ENCODE data around the gene DNAJB14. TPM values are rescaled to one million over a fixed set of nuclear protein-coding genes. Genes with fewer than 3 reads are reported as not detected.
A peak's percentile ranks its signal among the peaks of the same experiment; 100 is the strongest.

Gene DNAJB14
- total and polyA plus RNA-seq, 2 of the 13 experiments (the other 11 are each of a cell fraction or from before 2014, with no cell fraction given) = 9.1 to 38.1 TPM

DNA sequence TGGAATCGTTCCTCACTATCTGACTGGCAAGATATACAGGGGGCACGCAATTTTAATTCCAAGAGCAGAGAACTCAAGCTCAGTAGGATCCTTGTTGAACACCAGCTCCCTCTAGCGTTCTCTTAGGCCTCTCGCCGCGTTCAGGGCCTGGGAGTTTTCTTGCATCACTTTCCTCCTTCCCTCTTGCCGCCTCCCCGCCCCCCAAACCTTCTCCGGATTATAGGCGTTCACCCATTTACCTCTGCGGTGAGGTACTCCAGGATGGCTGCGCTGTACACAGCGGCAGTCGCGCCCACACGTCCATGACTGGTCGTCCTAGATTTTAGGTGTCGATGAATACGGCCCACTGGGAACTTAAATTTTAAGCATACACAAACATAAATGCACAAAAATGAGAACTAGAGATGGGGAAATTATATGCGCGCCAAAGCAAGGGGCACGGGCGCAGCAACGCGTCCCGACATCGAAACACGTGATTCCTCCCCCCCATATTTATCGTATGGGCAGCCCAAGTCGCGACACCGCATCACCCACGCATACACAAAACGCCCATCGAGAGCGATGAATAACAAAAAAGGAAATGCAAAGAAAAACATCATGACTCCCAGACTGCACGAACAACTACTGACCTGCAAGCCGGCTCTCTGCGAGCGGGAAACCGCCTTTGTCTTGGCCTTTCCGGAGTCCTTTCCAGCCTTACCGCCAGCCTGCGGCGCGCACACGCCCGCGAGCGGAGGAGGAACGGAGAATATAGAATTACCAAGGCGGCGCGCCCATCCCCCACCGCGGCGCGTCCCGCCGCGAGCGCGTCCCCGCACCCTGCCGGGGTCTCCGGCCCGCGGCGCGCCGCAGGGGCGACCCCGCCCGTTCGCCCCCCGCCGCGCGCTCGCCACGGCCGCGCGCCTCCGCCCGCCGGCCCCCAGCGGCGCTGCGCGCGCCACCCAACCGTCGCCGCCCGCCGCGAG is 2.9 kb upstream of the DNAJB14 start (continued):
- TF ChIP-seq, protein P1, sequence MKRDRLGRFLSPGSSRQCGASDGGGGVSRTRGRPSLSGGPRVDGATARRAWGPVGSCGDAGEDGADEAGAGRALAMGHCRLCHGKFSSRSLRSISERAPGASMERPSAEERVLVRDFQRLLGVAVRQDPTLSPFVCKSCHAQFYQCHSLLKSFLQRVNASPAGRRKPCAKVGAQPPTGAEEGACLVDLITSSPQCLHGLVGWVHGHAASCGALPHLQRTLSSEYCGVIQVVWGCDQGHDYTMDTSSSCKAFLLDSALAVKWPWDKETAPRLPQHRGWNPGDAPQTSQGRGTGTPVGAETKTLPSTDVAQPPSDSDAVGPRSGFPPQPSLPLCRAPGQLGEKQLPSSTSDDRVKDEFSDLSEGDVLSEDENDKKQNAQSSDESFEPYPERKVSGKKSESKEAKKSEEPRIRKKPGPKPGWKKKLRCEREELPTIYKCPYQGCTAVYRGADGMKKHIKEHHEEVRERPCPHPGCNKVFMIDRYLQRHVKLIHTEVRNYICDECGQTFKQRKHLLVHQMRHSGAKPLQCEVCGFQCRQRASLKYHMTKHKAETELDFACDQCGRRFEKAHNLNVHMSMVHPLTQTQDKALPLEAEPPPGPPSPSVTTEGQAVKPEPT (CRISPR knock-in tag; IDR thresholded peaks at IDR 0.05; ENCODE audit: low read depth) = no peak
- TF ChIP-seq HNF4G (IDR thresholded peaks at IDR 0.05; ENCODE audit: borderline replicate concordance, low read depth, low read length) (no peak), HNF4G (CRISPR knock-in tag; IDR thresholded peaks at IDR 0.05; ENCODE audit: borderline replicate concordance, low read depth) (no peak), MTF2 (CRISPR knock-in tag; IDR thresholded peaks at IDR 0.05; ENCODE audit: borderline replicate concordance) (no peak; the same call in 1 of the 2 replicates), HDAC2 (CRISPR knock-in tag; IDR thresholded peaks at IDR 0.05) (no peak), NPAS2 (CRISPR knock-in tag; IDR thresholded peaks at IDR 0.05; ENCODE audit: borderline replicate concordance) (no peak), ZNF670 (CRISPR knock-in tag; IDR thresholded peaks at IDR 0.05; ENCODE audit: borderline replicate concordance) (no peak), ZSCAN21 (CRISPR knock-in tag; IDR thresholded peaks at IDR 0.05; ENCODE audit: borderline replicate concordance) (no peak), ZNF850 (CRISPR knock-in tag; conservative IDR thresholded peaks at IDR 0.05) (no peak), REXO4 (CRISPR knock-in tag; IDR thresholded peaks at IDR 0.05; ENCODE audit: borderline replicate concordance) (no peak), FOSL1 (CRISPR knock-in tag; IDR thresholded peaks at IDR 0.05; ENCODE audit: borderline replicate concordance) (no peak), ZNF446 (CRISPR knock-in tag; IDR thresholded peaks at IDR 0.05) (no peak), RFX1 (IDR thresholded peaks at IDR 0.05) (no peak), ZNF703 (CRISPR knock-in tag; IDR thresholded peaks at IDR 0.05; ENCODE audit: borderline replicate concordance) (no peak; the same call in 1 of the 2 replicates), CBX1 (IDR thresholded peaks at IDR 0.05; ENCODE audit: low read depth) (no peak), ONECUT2 (CRISPR knock-in tag; IDR thresholded peaks at IDR 0.05) (no peak), ZIK1 (CRISPR knock-in tag; IDR thresholded peaks at IDR 0.05; ENCODE audit: borderline replicate concordance, low read depth) (no peak), MAZ (IDR thresholded peaks at IDR 0.05; ENCODE audit: borderline replicate concordance, low read depth, low read length) (peak; percentile 72; the same call in 1 of the 2 replicates), MAZ (CRISPR knock-in tag; IDR thresholded peaks at IDR 0.05; ENCODE audit: low read depth) (no peak), NFE2L2 (IDR thresholded peaks at IDR 0.05; ENCODE audit: low read length) (no peak)
- TF ChIP-seq, protein P2, sequence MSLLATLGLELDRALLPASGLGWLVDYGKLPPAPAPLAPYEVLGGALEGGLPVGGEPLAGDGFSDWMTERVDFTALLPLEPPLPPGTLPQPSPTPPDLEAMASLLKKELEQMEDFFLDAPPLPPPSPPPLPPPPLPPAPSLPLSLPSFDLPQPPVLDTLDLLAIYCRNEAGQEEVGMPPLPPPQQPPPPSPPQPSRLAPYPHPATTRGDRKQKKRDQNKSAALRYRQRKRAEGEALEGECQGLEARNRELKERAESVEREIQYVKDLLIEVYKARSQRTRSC (CRISPR knock-in tag; IDR thresholded peaks at IDR 0.05; ENCODE audit: low read depth) = no peak
- TF ChIP-seq, protein P3, sequence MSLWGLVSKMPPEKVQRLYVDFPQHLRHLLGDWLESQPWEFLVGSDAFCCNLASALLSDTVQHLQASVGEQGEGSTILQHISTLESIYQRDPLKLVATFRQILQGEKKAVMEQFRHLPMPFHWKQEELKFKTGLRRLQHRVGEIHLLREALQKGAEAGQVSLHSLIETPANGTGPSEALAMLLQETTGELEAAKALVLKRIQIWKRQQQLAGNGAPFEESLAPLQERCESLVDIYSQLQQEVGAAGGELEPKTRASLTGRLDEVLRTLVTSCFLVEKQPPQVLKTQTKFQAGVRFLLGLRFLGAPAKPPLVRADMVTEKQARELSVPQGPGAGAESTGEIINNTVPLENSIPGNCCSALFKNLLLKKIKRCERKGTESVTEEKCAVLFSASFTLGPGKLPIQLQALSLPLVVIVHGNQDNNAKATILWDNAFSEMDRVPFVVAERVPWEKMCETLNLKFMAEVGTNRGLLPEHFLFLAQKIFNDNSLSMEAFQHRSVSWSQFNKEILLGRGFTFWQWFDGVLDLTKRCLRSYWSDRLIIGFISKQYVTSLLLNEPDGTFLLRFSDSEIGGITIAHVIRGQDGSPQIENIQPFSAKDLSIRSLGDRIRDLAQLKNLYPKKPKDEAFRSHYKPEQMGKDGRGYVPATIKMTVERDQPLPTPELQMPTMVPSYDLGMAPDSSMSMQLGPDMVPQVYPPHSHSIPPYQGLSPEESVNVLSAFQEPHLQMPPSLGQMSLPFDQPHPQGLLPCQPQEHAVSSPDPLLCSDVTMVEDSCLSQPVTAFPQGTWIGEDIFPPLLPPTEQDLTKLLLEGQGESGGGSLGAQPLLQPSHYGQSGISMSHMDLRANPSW (CRISPR knock-in tag; IDR thresholded peaks at IDR 0.05; ENCODE audit: borderline replicate concordance) = no peak

All from HepG2 (cell line).